ENCODE results near the gene POMP.

Gene POMP

GRCh38 chr13:28658796-28659620 lies at the start of gene POMP:
POMP (plus strand) TSS chr13:28659130; CDS start chr13:28659185, 55 bp downstream.
- Histone ChIP-seq H3K9me3 (no peaks in the 10 kb centered on the region), H3K4me3 (peak within 1 kb of the TSS; percentile 86 to 98), H3K36me3 (peaks cover 17 to 19% (median 19%) of the 10 kb centered on the region in 3 donors), H3K27ac (peak within 1 kb of the TSS; percentile 88 to 95), H3K27me3 (no peaks in the 10 kb centered on the region), H3K4me1 (peaks cover 0 to 41% (median 32%) of the 10 kb centered on the region in 4 donors)
- peak; percentile 92 to 96 for DNase-seq
- TF ChIP-seq CTCF (IDR thresholded peaks at IDR 0.05): no peak
- intact Hi-C loops (cut with DNase I; ENCODE audit: low total_unique reads): loop anchor here (5.0 kb wide), 1 partner anchor 58 kb away; the partner anchor contains the start of gene SLC46A3

- Histone ChIP-seq H3K27me3 (no peaks in the 10 kb centered on the region), H3K27ac (no peak overlapping the region), H3K36me3 (no peaks in the 10 kb centered on the region), H3K4me3 (no peak overlapping the region), H3K9me3 (no peaks in the 10 kb centered on the region), H3K4me1 (no peaks in the 10 kb centered on the region)
- DNase-seq: no peak
- intact Hi-C loops (cut with DNase I; ENCODE audit: low total_unique reads): no loop called here
- TF ChIP-seq CTCF (IDR thresholded peaks at IDR 0.05): no peak
These were observed 49.5 kb upstream of the POMP start for GRCh38 chr13:28609381-28609780.

GRCh38 chr13:28609926-28610325 lies 49.0 kb upstream of the POMP start:
- Histone ChIP-seq H3K4me1 (no peaks in the 10 kb centered on the region), H3K36me3 (no peaks in the 10 kb centered on the region), H3K27me3 (no peaks in the 10 kb centered on the region), H3K27ac (no peak overlapping the region), H3K9me3 (no peaks in the 10 kb centered on the region), H3K4me3 (no peak overlapping the region)
- DNase-seq: no peak
- intact Hi-C loops (cut with DNase I; ENCODE audit: low total_unique reads): no loop called here
- TF ChIP-seq CTCF (IDR thresholded peaks at IDR 0.05): no peak

GRCh38 chr13:28610996-28611395 lies 47.9 kb upstream of the POMP start:
- intact Hi-C loops (cut with DNase I; ENCODE audit: low total_unique reads): no loop called here
- no peaks in the 10 kb centered on the region for H3K9me3 ChIP-seq
- H3K36me3 ChIP-seq: no peaks in the 10 kb centered on the region
- DNase-seq: no peak
- H3K27ac ChIP-seq: no peak overlapping the region
- H3K4me1 ChIP-seq: no peaks in the 10 kb centered on the region
- no peak for TF ChIP-seq CTCF (IDR thresholded peaks at IDR 0.05)
- no peak overlapping the region for H3K4me3 ChIP-seq
- no peaks in the 10 kb centered on the region for H3K27me3 ChIP-seq

- intact Hi-C loops (cut with DNase I; ENCODE audit: low total_unique reads): no loop called here
These were observed 47.2 kb upstream of the POMP start for GRCh38 chr13:28611654-28612131.

More at GRCh38 chr13:28611654-28612131, 47.2 kb upstream of the POMP start:
- no peak for TF ChIP-seq CTCF (IDR thresholded peaks at IDR 0.05)
- H3K9me3 ChIP-seq: no peaks in the 10 kb centered on the region
- DNase-seq: no peak
- H3K36me3 ChIP-seq: no peaks in the 10 kb centered on the region
- H3K4me3 ChIP-seq: no peak overlapping the region
- H3K4me1 ChIP-seq: no peaks in the 10 kb centered on the region
- H3K27me3 ChIP-seq: no peaks in the 10 kb centered on the region
- H3K27ac ChIP-seq: no peak overlapping the region
